ENCODE measurements around the gene PSMD3. TPM values are rescaled to one million over a fixed set of nuclear protein-coding genes. Genes with fewer than 3 reads are reported as not detected.

Gene PSMD3
- total and polyA plus RNA-seq, 2 of the 4 experiments (the other 2 are of a cell fraction) = 123 to 155 TPM

GRCh38 chr17:39933912-39934311, 46.7 kb upstream of the PSMD3 start (continued):
- TF ChIP-seq, protein P1, sequence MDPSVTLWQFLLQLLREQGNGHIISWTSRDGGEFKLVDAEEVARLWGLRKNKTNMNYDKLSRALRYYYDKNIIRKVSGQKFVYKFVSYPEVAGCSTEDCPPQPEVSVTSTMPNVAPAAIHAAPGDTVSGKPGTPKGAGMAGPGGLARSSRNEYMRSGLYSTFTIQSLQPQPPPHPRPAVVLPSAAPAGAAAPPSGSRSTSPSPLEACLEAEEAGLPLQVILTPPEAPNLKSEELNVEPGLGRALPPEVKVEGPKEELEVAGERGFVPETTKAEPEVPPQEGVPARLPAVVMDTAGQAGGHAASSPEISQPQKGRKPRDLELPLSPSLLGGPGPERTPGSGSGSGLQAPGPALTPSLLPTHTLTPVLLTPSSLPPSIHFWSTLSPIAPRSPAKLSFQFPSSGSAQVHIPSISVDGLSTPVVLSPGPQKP (IDR thresholded peaks at IDR 0.05; ENCODE audit: borderline replicate concordance, low read depth, low read length) = no peak
- TF ChIP-seq NFE2L2 (IDR thresholded peaks at IDR 0.05; ENCODE audit: low read depth, low read length) (no peak), RAD21 (IDR thresholded peaks at IDR 0.05; ENCODE audit: low read length) (no peak), USF2 (IDR thresholded peaks at IDR 0.05; ENCODE audit: low read depth, low read length) (no peak), MXI1 (IDR thresholded peaks at IDR 0.05; ENCODE audit: borderline replicate concordance, low read depth, low read length) (no peak)
